Thyroid gland (tissue), 4 donors: ENCODE measurements around the gene SH2B2. TPM values are rescaled to one million over a fixed set of nuclear protein-coding genes. Genes with fewer than 3 reads are reported as not detected.

Experiments used
- DNase-seq, 2 donors: peaks; one replicate each; pipeline ENCODE4 v3.0.0-alpha.2; 2019
- H3K27ac ChIP-seq, 3 donors: fragments of 200-600 bp; sonication (generic); 1 replicate in 2 of 3; 2 replicates in 1 of 3; pipeline ENCODE4 v1.5.1; 2016 to 2019; ENCODE audit warnings: mild to moderate bottlenecking in 1 of 3, moderate library complexity in 1 of 3
- H3K27me3 ChIP-seq: fragments of 200-600 bp; sonication (generic); one replicate; pipeline ENCODE4 v1.5.1; 2019
- H3K36me3 ChIP-seq, 2 donors: fragments of 200-600 bp; sonication (generic); one replicate each; pipeline ENCODE4 v1.5.1; 2016 to 2019
- H3K4me1 ChIP-seq, 2 donors: fragments of 200-600 bp; sonication (generic); one replicate each; pipeline ENCODE4 v1.5.1; 2017 to 2019
- H3K4me3 ChIP-seq, 3 donors: fragments of 200-600 bp; sonication (generic); replicated peaks in 1 of 3; 1 replicate in 2 of 3; 2 replicates in 1 of 3; pipeline ENCODE4 v1.5.1; 2016; ENCODE audit warnings: mild to moderate bottlenecking in 1 of 3
- H3K9me3 ChIP-seq: fragments of 200-600 bp; sonication (generic); one replicate; pipeline ENCODE4 v1.5.1; 2017
- CTCF ChIP-seq, 6 experiments: fragments of 200-600 bp in 3 of 6; fragments of 450-650 bp in 3 of 6; sonication (generic) in 3 of 6; IDR thresholded peaks; one replicate each; pipeline ENCODE4 v1.5.1; 2016 to 2019; ENCODE audit warnings: antibody characterized with exemption in 6 of 6, mild to moderate bottlenecking in 2 of 6, inconsistent platforms in 1 of 6, moderate library complexity in 1 of 6
- POLR2A ChIP-seq, 2 donors: fragments of 450-650 bp; IDR thresholded peaks; one replicate each; pipeline ENCODE4 v1.6.1; 2017; ENCODE audit warnings: antibody characterized with exemption in 2 of 2, mild to moderate bottlenecking in 2 of 2, moderate library complexity in 1 of 2
- WGBS, 2 donors: methylation state at CpG; one replicate each; pipeline ENCODE4 v1.1.5; 2017; 5-methylcytosine and 5-hydroxymethylcytosine counted together
- intact Hi-C: fragments of 100-400 bp; cut with DNase I; formaldehyde crosslinking; loops from one replicate; pipeline ENCODE4 v1.15.1; 2023
- total RNA-seq, 4 donors: library from RNA; depleted of rRNA; stranded (reverse); fragments of >200 nt; gene quantifications; one replicate each; pipeline ENCODE4 v1.2.3, GENCODE V29; 2016

Gene SH2B2
- total RNA-seq, 4 donors from 2014 or later = 7.7 to 19.3 (median 14.6) TPM

DNA sequence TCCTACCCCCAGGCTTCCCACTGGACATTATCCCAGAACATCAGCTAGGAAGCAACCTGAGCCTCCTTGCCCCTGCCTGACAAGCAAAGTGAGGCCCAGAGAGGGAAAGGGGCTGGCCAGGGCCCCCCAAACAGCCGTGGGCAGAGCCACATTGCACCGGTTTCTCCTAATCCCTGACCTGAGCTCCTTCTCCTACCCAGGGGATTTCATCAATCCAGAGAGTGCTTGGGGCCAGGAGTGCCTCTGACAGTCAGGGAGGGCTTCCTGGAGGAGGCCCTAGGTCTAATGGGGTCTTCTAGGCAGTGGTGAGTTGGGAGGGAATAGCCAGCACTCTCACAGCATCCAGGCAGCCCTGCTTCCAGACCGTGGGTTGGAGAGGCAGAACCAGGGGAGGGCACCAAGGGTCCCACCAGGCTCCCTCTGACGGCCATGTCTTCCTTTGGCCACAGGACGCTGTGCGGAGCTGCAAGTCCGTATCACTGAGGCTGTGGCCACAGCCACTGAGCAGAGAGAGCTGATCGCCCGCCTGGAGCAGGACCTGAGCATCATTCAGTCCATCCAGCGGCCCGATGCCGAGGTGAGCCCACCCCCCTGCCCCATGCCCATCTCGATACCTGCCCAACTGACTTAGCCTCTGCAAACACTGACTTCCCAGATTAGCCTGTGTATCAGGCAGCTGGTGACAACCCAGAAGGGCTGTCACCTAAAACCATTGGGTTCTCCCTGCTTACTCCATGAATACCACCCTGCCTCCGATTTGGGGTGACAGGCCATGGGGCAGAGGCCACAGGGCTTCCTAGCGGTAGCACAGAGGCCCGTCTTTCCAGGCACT is 13.5 kb upstream of the SH2B2 start:
- Histone ChIP-seq H3K4me3 (no peak overlapping the region), H3K27me3 (no peaks in the 10 kb centered on the region), H3K36me3 (no peaks in the 10 kb centered on the region), H3K9me3 (no peaks in the 10 kb centered on the region), H3K27ac (no peak overlapping the region), H3K4me1 (no peaks in the 10 kb centered on the region)
- TF ChIP-seq POLR2A (IDR thresholded peaks at IDR 0.05) (no peak), CTCF (IDR thresholded peaks at IDR 0.05) (no peak)
- intact Hi-C loops = loop anchor here (1.0 kb wide), 1 partner anchor 730 kb away; no protein-coding TSS in a partner anchor
- no peak for DNase-seq
- 84 to 88% methylated on average over 5 to 16 of the region's 16 CpGs for WGBS, 2 donors

- no peaks in the 10 kb centered on the region for H3K4me1 ChIP-seq
- no peaks in the 10 kb centered on the region for H3K36me3 ChIP-seq
- no peak overlapping the region for H3K4me3 ChIP-seq
- 85 to 89% methylated on average over 19 to 21 of the region's 23 CpGs for WGBS, 2 donors
- no peaks in the 10 kb centered on the region for H3K27me3 ChIP-seq
- no peaks in the 10 kb centered on the region for H3K9me3 ChIP-seq
- no peak overlapping the region for H3K27ac ChIP-seq
- no peak for DNase-seq
- intact Hi-C loops = loop anchor here (1.0 kb wide), 1 partner anchor 731 kb away; no protein-coding TSS in a partner anchor
- TF ChIP-seq CTCF (IDR thresholded peaks at IDR 0.05) (no peak), POLR2A (IDR thresholded peaks at IDR 0.05) (no peak)
These were observed 12.6 kb upstream of the SH2B2 start for GRCh38 chr7:102273749-102274712.

DNA sequence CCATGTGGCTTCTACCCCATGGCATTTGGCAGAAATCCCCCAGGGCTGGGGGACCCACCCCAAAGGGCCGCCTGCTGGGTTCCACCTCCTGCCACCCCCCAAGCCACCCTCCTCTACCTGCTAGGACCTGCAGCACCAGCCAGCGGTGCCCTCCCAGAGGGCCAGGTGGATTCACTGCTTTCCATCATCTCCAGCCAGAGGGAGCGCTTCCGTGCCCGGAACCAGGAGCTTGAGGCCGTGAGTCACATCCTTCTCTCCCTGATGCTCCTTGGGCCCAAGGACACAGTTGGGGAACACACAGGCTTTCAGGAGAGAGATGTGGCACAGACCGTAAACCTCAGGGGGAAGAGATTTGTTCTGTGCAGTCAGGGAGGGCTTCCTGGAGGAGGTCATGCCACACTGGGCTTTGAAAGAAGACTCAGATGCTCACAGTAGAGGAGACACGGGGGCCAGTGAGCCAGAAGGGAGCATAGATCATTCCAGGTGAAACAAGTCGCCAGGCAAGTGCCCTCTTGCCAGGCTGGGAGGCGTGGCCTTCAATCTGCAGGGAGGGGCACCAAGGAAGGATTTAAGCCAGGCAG is 11.5 kb upstream of the SH2B2 start:
- Histone ChIP-seq H3K36me3 (no peaks in the 10 kb centered on the region), H3K4me3 (no peak overlapping the region), H3K9me3 (no peaks in the 10 kb centered on the region), H3K27me3 (no peaks in the 10 kb centered on the region), H3K27ac (no peak overlapping the region), H3K4me1 (peaks cover 0 to 5% of the 10 kb centered on the region in 2 donors)
- no peak for TF ChIP-seq CTCF (IDR thresholded peaks at IDR 0.05)
- no peak for TF ChIP-seq POLR2A (IDR thresholded peaks at IDR 0.05)
- intact Hi-C loops = no loop called here
- WGBS, 2 donors = 95 to 96% methylated on average over 6 of the region's 10 CpGs
- DNase-seq = no peak

GRCh38 chr7:102277901-102278300 is 8.8 kb upstream of the SH2B2 start:
- H3K27ac ChIP-seq = no peak overlapping the region
- intact Hi-C loops = loop anchor here (2.0 kb wide), 1 partner anchor 113 kb away; no protein-coding TSS in a partner anchor
- H3K4me3 ChIP-seq = no peak overlapping the region
- H3K4me1 ChIP-seq = peaks cover 0 to 5% of the 10 kb centered on the region in 2 donors
- no peaks in the 10 kb centered on the region for H3K27me3 ChIP-seq
- no peaks in the 10 kb centered on the region for H3K36me3 ChIP-seq
- WGBS, 2 donors = 60% methylated on average over 1 of the region's 10 CpGs; no CpG with 5 or more reads in 1 of the 2 donors
- no peak for DNase-seq
- H3K9me3 ChIP-seq = no peaks in the 10 kb centered on the region
- TF ChIP-seq CTCF (IDR thresholded peaks at IDR 0.05) = no peak
- no peak for TF ChIP-seq POLR2A (IDR thresholded peaks at IDR 0.05)
